ENCODE data around the gene FZD4. TPM values are rescaled to one million over a fixed set of nuclear protein-coding genes. Genes with fewer than 3 reads are reported as not detected.
"Not testable (repeated sequence)": the region's sequence is repeated elsewhere in the genome, so short reads cannot be mapped to it uniquely, and the experiment has no call there.

FZD4 gene
- total and polyA plus RNA-seq, 2 donors (not counting 1 experiment from before 2014, with no cell fraction given) = 0.01 to 0.02 TPM

GRCh38 chr11:86969258-86969657 lies 14.1 kb upstream of the FZD4 start:
- Histone ChIP-seq H3K79me2 (ENCODE audit: control insufficient read depth, insufficient read depth, low read length) (no peaks in the 10 kb centered on the region), H4K20me1 (ENCODE audit: control insufficient read depth, insufficient read depth, low read length, poor library complexity, severe bottlenecking) (no peaks in the 10 kb centered on the region), H3K4me1 (ENCODE audit: control insufficient read depth in 2 of 2, insufficient read depth in 2 of 2, low read length in 2 of 2) (no peaks in the 10 kb centered on the region), H3K9me3 (ENCODE audit: control extremely low read depth in 1 of 3, control insufficient read depth in 2 of 3, insufficient read depth in 1 of 3, low read length in 2 of 3) (peaks cover 0 to 16% (median 11%) of the 10 kb centered on the region in 3 donors), H3K4me3 (ENCODE audit: control extremely low read depth in 1 of 5, extremely low read depth in 1 of 5, insufficient read depth in 1 of 5, low read depth in 2 of 5, low read length in 4 of 5) (no peak overlapping the region), H3K36me3 (replicated peaks in 1 of 2; ENCODE audit: control extremely low read depth in 1 of 2, control insufficient read depth in 1 of 2, extremely low read depth in 1 of 2, insufficient read depth in 2 of 2, low read length in 1 of 2) (no peaks in the 10 kb centered on the region), H3K4me2 (replicated peaks; ENCODE audit: low read depth, low read length, poor library complexity, severe bottlenecking) (no peak overlapping the region), H2AFZ (ENCODE audit: insufficient read depth, low read depth, low read length, poor library complexity, severe bottlenecking) (no peak overlapping the region), H3K9ac (ENCODE audit: low read length) (no peak overlapping the region), H3K27ac (ENCODE audit: low read length in 2 of 2) (no peak overlapping the region), H3K27me3 (replicated peaks in 1 of 4; ENCODE audit: control extremely low read depth in 1 of 4, control insufficient read depth in 3 of 4, insufficient read depth in 4 of 4, low read length in 3 of 4) (peaks cover 0 to 7% (median 0%) of the 10 kb centered on the region in 4 experiments)
- POLR2A ChIA-PET = no interaction called here
- intact Hi-C loops (cut with micrococcal nuclease) = no loop called here
- WGBS (ENCODE audit: insufficient coverage) = 100% methylated on average over 1 of the region's 1 CpG
- Mint-ChIP-seq H3K27me3 (peaks cover 32% of the 10 kb centered on the region), H3K27ac (no peak overlapping the region), H3K4me1 (no peaks in the 10 kb centered on the region), H3K9me3 (ENCODE audit: insufficient read depth) (peaks cover 12% of the 10 kb centered on the region), H3K4me3 (no peak overlapping the region)
- CTCF ChIA-PET = no interaction called here
- DNase-seq (no peak), ATAC-seq (ENCODE audit: low read depth) (no peak)
- TF ChIP-seq CTCF (IDR thresholded peaks at IDR 0.05) (no peak), EZH2 (IDR thresholded peaks at IDR 0.05; ENCODE audit: borderline replicate concordance, insufficient read depth, low read depth, low read length, poor library complexity, severe bottlenecking) (no peak)

GRCh38 chr11:86967601-86968000 lies 12.4 kb upstream of the FZD4 start:
- peaks cover 45% of the 10 kb centered on the region for H3K27me3 Mint-ChIP-seq
- H3K4me1 Mint-ChIP-seq; CTCF ChIA-PET; H3K36me3 ChIP-seq (replicated peaks in 1 of 2; ENCODE audit: control extremely low read depth in 1 of 2, control insufficient read depth in 1 of 2, extremely low read depth in 1 of 2, insufficient read depth in 2 of 2, low read length in 1 of 2); H3K4me1 ChIP-seq (ENCODE audit: control insufficient read depth in 2 of 2, insufficient read depth in 2 of 2, low read length in 2 of 2); H3K9me3 Mint-ChIP-seq (ENCODE audit: insufficient read depth); H4K20me1 ChIP-seq (ENCODE audit: control insufficient read depth, insufficient read depth, low read length, poor library complexity, severe bottlenecking); H2AFZ ChIP-seq (ENCODE audit: insufficient read depth, low read depth, low read length, poor library complexity, severe bottlenecking); H3K27ac Mint-ChIP-seq; H3K4me3 Mint-ChIP-seq; H3K4me2 ChIP-seq (replicated peaks; ENCODE audit: low read depth, low read length, poor library complexity, severe bottlenecking); ATAC-seq (ENCODE audit: low read depth); H3K4me3 ChIP-seq (ENCODE audit: control extremely low read depth in 1 of 5, extremely low read depth in 1 of 5, insufficient read depth in 1 of 5, low read depth in 2 of 5, low read length in 4 of 5); intact Hi-C loops (cut with micrococcal nuclease); H3K79me2 ChIP-seq (ENCODE audit: control insufficient read depth, insufficient read depth, low read length); H3K27ac ChIP-seq (ENCODE audit: low read length in 2 of 2); H3K9me3 ChIP-seq (ENCODE audit: control extremely low read depth in 1 of 3, control insufficient read depth in 2 of 3, insufficient read depth in 1 of 3, low read length in 2 of 3); POLR2A ChIA-PET; H3K9ac ChIP-seq (ENCODE audit: low read length); DNase-seq; H3K27me3 ChIP-seq (replicated peaks in 1 of 4; ENCODE audit: control extremely low read depth in 1 of 4, control insufficient read depth in 3 of 4, insufficient read depth in 4 of 4, low read length in 3 of 4): not testable (repeated sequence)
- WGBS (ENCODE audit: insufficient coverage) = 100% methylated on average over 2 of the region's 7 CpGs

All from B cell (primary cell).